ENCODE data around the gene MRPL46.

MRPL46 gene

GRCh38 chr15:88467073-88467934 is at the start of gene MRPL46, which contains the start of gene MRPS11:
Gene MRPL46 (minus strand): TSS chr15:88467388. CDS start chr15:88467377, 11 bp downstream.
Gene MRPS11 (plus strand): TSS chr15:88467708. CDS start chr15:88467718, 10 bp downstream.
- DNase-seq = peak; percentile 87 to 90

- no peak for DNase-seq
Measured at GRCh38 chr15:88513195-88513594, 46.0 kb upstream of the MRPL46 start.

GRCh38 chr15:88512601-88513000 is 45.4 kb upstream of the MRPL46 start:
- DNase-seq = no peak

GRCh38 chr15:88512078-88512477 is 44.9 kb upstream of the MRPL46 start:
- DNase-seq = no peak

- no peak for DNase-seq
Measured at GRCh38 chr15:88511161-88511560, 44.0 kb upstream of the MRPL46 start.

- no peak for DNase-seq
Measured at GRCh38 chr15:88509964-88510363, 42.8 kb upstream of the MRPL46 start.

GRCh38 chr15:88509321-88509720 is 42.1 kb upstream of the MRPL46 start:
- DNase-seq = no peak

- no peak for DNase-seq
Measured at GRCh38 chr15:88506628-88507027, 39.4 kb upstream of the MRPL46 start.

- no peak for DNase-seq
Measured at GRCh38 chr15:88505721-88506120, 38.5 kb upstream of the MRPL46 start.

GRCh38 chr15:88504445-88504844 is 37.3 kb upstream of the MRPL46 start:
- DNase-seq = no peak

GRCh38 chr15:88498996-88499395 is 31.8 kb upstream of the MRPL46 start:
- no peak for DNase-seq

GRCh38 chr15:88497109-88497765 is 30.0 kb upstream of the MRPL46 start:
- no peak for DNase-seq

GRCh38 chr15:88493844-88494243 is 26.7 kb upstream of the MRPL46 start:
- DNase-seq = no peak

- DNase-seq = no peak
Measured at GRCh38 chr15:88491158-88491557, 24.0 kb upstream of the MRPL46 start.

- DNase-seq = no peak
Measured at GRCh38 chr15:88490036-88490435, 22.8 kb upstream of the MRPL46 start.

GRCh38 chr15:88489321-88489720 is 22.1 kb upstream of the MRPL46 start:
- no peak for DNase-seq

- DNase-seq = no peak
Measured at GRCh38 chr15:88487796-88488523, 20.8 kb upstream of the MRPL46 start.

GRCh38 chr15:88487178-88487795 is 20.1 kb upstream of the MRPL46 start:
- no peak for DNase-seq

- no peak for DNase-seq
Measured at GRCh38 chr15:88484682-88485331, 17.6 kb upstream of the MRPL46 start.

- DNase-seq = no peak
Measured at GRCh38 chr15:88482263-88482662, 15.1 kb upstream of the MRPL46 start.

GRCh38 chr15:88480981-88481380 is 13.8 kb upstream of the MRPL46 start:
- DNase-seq = no peak

- DNase-seq = no peak
Measured at GRCh38 chr15:88479169-88479568, 12.0 kb upstream of the MRPL46 start.
